ENCODE results near the gene RNF32.

DNA sequence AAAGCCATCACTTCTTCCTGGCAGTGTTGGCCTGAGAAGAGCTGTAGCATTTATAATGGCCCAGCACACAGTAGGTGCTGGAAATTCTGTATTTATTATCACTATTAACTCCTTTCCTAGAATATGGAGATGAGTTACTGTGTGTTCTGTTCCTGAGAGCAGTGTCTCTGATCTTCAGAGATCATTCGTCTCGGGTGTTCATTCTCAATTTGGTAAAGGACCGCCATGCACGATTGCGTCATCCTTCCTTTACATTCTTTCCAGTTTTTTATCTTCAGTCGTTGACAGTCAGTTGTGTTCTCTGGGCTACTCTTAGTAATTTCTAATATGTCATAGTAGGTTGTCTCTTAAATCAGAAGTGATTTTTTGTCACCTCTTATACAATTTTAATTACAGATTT is 18.6 kb downstream of the RNF32 start:
- TF ChIP-seq TAF1 (IDR thresholded peaks at IDR 0.05; ENCODE audit: low read depth, low read length), result no peak
- no peak for TF ChIP-seq POLR2A (IDR thresholded peaks at IDR 0.05; ENCODE audit: low read depth, low read length)
- TF ChIP-seq POLR2AphosphoS5 (IDR thresholded peaks at IDR 0.05; ENCODE audit: low read depth, low read length), result no peak
- no peak for TF ChIP-seq SPI1 (IDR thresholded peaks at IDR 0.05; ENCODE audit: low read depth, low read length)
- TF ChIP-seq PAX5 (IDR thresholded peaks at IDR 0.05; ENCODE audit: insufficient read depth, low read length, severe bottlenecking), result no peak

Data from GM12891 (cell line).